Thyroid gland (tissue), 4 donors: ENCODE data around the gene GATA3.

Source experiments
- CTCF ChIP-seq, 6 experiments: fragments of 200-600 bp in 3 of 6; fragments of 450-650 bp in 3 of 6; sonication (generic) in 3 of 6; IDR thresholded peaks; one replicate each; pipeline ENCODE4 v1.5.1; 2016 to 2019; ENCODE audit warnings: antibody characterized with exemption in 6 of 6, mild to moderate bottlenecking in 2 of 6, inconsistent platforms in 1 of 6, moderate library complexity in 1 of 6
- POLR2A ChIP-seq, 2 donors: fragments of 450-650 bp; IDR thresholded peaks; one replicate each; pipeline ENCODE4 v1.6.1; 2017; ENCODE audit warnings: antibody characterized with exemption in 2 of 2, mild to moderate bottlenecking in 2 of 2, moderate library complexity in 1 of 2

DNA sequence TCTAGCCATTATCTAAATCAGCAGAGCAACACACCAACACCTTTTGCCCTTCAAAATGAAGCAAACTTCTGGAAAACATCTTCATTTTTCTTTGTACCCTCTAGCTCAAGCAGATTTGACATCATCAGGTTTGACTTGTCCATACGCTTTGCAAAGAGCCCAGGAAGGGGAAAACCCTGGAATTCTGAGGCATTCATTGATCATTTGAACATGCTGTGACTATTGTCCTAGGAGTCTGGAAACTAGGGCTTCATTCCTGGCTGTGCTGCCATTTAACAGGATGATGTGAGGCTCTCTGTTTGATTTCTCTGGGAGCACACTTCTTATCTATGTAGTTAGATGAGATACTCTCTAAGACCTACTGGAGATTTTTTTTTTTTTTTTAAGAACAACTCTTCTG lies 23.5 kb downstream of the GATA3 start:
- TF ChIP-seq CTCF (IDR thresholded peaks at IDR 0.05) (no peak), POLR2A (IDR thresholded peaks at IDR 0.05) (no peak)
